Activated B cell treated with CpG ODN at 0.5 μM for 24 hours (primary cell): Measurements from ENCODE around the gene SIMC1. TPM values are rescaled to one million over a fixed set of nuclear protein-coding genes. Genes with fewer than 3 reads are reported as not detected.

Source experiments
- total RNA-seq: library from RNA; stranded (reverse); gene quantifications from 2 replicates; pipeline ENCODE4 v1.2.3, GENCODE V29; 2022

SIMC1 gene
- total RNA-seq, 1 donor from 2014 or later = 35.3 TPM

Other genes starting within 250 kb of the SIMC1 start
- gene KIAA1191, start 123.3 kb downstream of the SIMC1 start, total RNA-seq = 56.6 and 57.5 TPM in 2 replicates
- 10.9 and 14.3 TPM in 2 replicates for gene ARL10, start 127.1 kb downstream of the SIMC1 start, total RNA-seq
- gene NOP16, start 150.2 kb downstream of the SIMC1 start, total RNA-seq = 50.9 and 65.1 TPM in 2 replicates
- gene HIGD2A, start 150.3 kb downstream of the SIMC1 start, total RNA-seq = 113 and 116 TPM in 2 replicates
- 29.5 and 48.9 TPM in 2 replicates for gene CLTB, start 178.1 kb downstream of the SIMC1 start, total RNA-seq
- gene FAF2, start 210.0 kb downstream of the SIMC1 start, total RNA-seq = 35.6 and 39.0 TPM in 2 replicates